ENCODE measurements around the gene MRAP2.

- no peak for TF ChIP-seq GATA2 (IDR thresholded peaks at IDR 0.05; ENCODE audit: low read depth, low read length)
- no peak for TF ChIP-seq GATA3 (IDR thresholded peaks at IDR 0.05; ENCODE audit: low read depth, low read length)
Measured at GRCh38 chr6:84118191-84118590, 84.6 kb downstream of the MRAP2 start.

Measured in SH-SY5Y (cell line).